Activated T-cell treated with anti-CD3 and anti-CD28 coated beads, Interleukin-2, amount 50 U/mL, for 24 hours (primary cell): Measurements from ENCODE around the gene VTI1A.
"Not testable (repeated sequence)": the region's sequence is repeated elsewhere in the genome, so short reads cannot be mapped to it uniquely, and the experiment has no call there.

Experiments
- DNase-seq: peaks from one replicate; pipeline ENCODE4 v3.0.0-alpha.2; 2020
- H3K27ac Mint-ChIP-seq: 2 replicates; pipeline ENCODE4 v1.8.0; 2020; ENCODE audit warnings: mild to moderate bottlenecking, mixed read lengths
- H3K27me3 Mint-ChIP-seq: 2 replicates; pipeline ENCODE4 v1.8.0; 2020; ENCODE audit warnings: mixed read lengths
- H3K36me3 Mint-ChIP-seq: 2 replicates; pipeline ENCODE4 v1.8.0; 2020; ENCODE audit warnings: low read depth, mixed read lengths
- H3K4me1 Mint-ChIP-seq: 2 replicates; pipeline ENCODE4 v1.8.0; 2020; ENCODE audit warnings: low read depth, mixed read lengths
- H3K4me3 Mint-ChIP-seq: 2 replicates; pipeline ENCODE4 v1.8.0; 2020; ENCODE audit warnings: mild to moderate bottlenecking, moderate library complexity, mixed read lengths
- H3K9me3 Mint-ChIP-seq: 2 replicates; pipeline ENCODE4 v1.8.0; 2020; ENCODE audit warnings: mixed read lengths

Gene VTI1A

DNA sequence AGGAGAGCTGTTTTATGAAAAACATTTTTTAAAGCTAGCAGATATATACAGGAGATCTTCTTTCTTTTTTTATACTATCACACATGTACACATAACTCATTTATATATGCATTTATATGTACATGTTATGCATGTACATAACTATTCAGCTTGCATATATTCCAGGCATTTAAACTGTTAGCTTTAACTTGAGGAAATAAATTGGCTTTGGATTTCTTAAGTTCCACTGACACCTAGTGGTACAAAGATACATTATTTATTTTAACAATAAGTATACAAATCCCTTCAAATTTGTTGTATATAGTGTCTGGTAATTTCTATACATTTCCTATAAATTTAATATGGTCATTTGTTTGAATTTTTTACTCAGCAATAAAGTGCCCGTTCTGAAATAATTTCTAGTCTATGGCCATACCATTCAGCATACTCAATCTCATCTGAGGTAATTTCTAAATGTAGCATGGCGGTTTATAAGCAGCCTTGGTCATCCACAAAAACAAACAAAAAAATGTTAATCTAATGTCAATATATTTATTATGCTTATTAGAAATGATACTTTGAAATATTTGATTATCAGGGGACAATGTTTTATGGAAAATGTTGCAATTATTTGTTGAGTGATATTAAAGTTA, 11.9 kb upstream of the VTI1A start:
- no peak for DNase-seq
- no peak overlapping the region for H3K4me3 Mint-ChIP-seq
- H3K36me3 Mint-ChIP-seq = peaks cover 83% of the 10 kb centered on the region
- H3K4me1 Mint-ChIP-seq = peaks cover 2% of the 10 kb centered on the region
- no peaks in the 10 kb centered on the region for H3K27me3 Mint-ChIP-seq
- H3K27ac Mint-ChIP-seq = no peak overlapping the region
- no peaks in the 10 kb centered on the region for H3K9me3 Mint-ChIP-seq

DNA sequence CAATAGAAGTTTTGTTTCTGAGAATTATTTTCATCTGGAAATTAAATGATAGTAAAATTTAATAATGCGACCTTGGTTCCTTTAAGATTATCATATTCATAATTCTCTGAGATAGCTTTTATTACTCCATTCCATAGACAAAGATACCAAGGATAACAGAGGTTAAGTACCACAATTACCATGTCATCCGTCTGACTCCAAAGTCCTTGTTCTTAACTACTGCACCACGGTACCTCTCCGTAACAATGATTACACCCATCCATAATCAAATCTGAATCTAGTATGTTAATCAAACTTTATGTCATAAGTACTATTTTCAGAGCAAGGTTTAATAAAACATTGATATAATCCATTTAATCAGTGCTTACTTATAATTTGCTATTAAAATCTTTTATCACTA, 8.7 kb upstream of the VTI1A start:
- no peak overlapping the region for H3K4me3 Mint-ChIP-seq
- H3K27ac Mint-ChIP-seq = no peak overlapping the region
- peaks cover 85% of the 10 kb centered on the region for H3K36me3 Mint-ChIP-seq

DNA sequence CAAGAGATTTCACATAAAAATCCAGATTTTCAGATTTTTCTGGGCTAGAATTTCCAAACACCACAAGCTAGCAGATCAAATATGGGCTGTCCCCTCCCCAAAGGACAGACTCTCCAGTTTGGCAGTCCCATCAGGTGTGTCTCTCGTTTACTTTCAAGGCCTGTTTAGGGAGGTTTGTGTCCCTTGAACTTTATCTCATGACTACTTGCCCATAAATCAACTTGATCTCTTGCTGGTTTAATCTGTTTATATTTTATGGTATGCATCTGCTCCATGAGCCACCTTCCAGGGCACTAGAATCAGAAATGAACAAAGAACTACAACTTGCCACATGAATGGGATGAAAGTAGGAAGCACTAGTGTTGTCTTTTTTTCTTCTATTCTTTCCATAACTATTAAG, 5.5 kb upstream of the VTI1A start:
- H3K4me3 Mint-ChIP-seq = no peak overlapping the region
- peaks cover 50% of the 10 kb centered on the region for H3K4me1 Mint-ChIP-seq
- no peaks in the 10 kb centered on the region for H3K9me3 Mint-ChIP-seq
- H3K36me3 Mint-ChIP-seq = peaks cover 89% of the 10 kb centered on the region
- H3K27ac Mint-ChIP-seq = peak overlapping the region; percentile 72
- no peak for DNase-seq
- no peaks in the 10 kb centered on the region for H3K27me3 Mint-ChIP-seq

More for the DNA sequence above, 8.7 kb upstream of the VTI1A start:
- H3K27me3 Mint-ChIP-seq = no peaks in the 10 kb centered on the region
- H3K9me3 Mint-ChIP-seq = no peaks in the 10 kb centered on the region
- DNase-seq = no peak
- peaks cover 23% of the 10 kb centered on the region for H3K4me1 Mint-ChIP-seq

DNA sequence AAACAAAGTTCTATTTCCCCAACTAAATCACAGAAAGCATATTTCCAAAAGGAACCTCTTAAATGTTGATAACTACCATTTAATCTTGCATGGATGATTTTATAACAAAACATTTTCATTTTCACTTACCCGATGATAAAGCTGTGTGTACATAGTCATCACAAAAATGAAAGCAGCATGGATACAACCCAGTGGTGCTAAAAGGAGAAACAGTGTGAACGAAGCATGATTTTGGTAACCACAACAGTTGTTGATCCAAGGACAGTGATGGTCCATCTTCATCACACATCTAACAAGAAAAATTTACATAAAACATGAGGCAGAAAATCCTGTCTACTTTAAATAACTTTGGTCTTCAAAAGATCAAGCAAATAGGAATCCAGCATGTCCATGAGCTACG, 5.0 kb upstream of the VTI1A start:
- H3K27ac Mint-ChIP-seq = peak overlapping the region; percentile 72
- H3K9me3 Mint-ChIP-seq = no peaks in the 10 kb centered on the region
- H3K36me3 Mint-ChIP-seq = peaks cover 89% of the 10 kb centered on the region
- no peak overlapping the region for H3K4me3 Mint-ChIP-seq
- peaks cover 50% of the 10 kb centered on the region for H3K4me1 Mint-ChIP-seq
- DNase-seq = no peak
- no peaks in the 10 kb centered on the region for H3K27me3 Mint-ChIP-seq

DNA sequence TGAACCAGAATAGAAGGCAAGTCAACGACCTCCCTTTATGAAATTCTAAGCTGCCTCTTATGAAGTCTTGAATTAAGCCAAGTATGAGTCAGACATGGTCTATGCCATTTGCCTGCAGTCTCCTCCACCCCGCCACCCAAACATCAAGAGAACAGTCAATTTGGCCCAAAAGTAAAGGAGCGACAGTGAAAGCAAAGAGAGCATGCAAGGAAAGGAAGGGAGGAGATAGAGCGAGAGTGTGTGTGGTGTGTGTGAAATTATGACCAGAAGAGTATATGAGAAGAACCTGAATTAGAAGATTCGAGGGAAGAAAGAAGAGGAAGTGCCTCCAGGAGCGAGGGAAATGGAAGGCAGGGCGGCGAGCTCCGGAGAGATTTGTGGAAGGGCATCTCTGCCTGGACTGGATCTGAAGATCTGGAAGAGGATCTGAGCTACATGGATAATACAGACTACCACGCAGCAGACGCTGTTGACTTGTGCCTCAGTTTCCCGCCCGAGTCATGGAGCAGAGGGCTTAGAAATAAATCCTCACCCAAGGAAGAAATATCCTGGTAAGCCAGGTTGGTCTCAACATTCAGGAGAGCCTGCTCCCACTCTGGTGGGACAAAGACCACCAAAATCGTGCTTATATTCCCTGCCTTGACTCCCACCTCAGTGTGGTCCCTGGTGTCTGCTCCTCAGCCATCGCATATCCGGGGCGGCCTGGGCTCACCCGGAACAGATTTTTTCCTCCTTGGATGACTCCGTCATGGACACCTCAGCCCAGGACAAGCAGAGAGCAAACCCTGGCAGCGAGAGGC, 760 bp upstream of the VTI1A start:
- peaks cover 63% of the 10 kb centered on the region for H3K4me1 Mint-ChIP-seq
- no peaks in the 10 kb centered on the region for H3K9me3 Mint-ChIP-seq
- no peak for DNase-seq
- H3K36me3 Mint-ChIP-seq = peaks cover 86% of the 10 kb centered on the region
- H3K27ac Mint-ChIP-seq = peak overlapping the region; percentile 94
- H3K27me3 Mint-ChIP-seq = no peaks in the 10 kb centered on the region
- H3K4me3 Mint-ChIP-seq = peak overlapping the region; percentile 87

DNA sequence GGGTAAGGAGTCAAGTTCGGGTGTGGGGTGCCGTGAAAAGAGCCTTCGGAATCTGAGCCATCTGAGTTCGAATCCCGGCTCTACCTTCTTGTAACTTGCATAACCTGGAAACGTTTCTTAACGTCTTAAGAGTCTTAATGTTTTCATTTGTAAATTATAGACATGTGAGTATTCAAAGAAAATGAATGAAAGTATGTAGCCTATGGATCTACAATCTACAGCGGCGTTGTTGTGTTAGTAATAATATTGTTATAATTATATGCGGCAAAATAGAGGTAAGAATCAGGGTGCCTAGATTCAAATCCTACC, 559 bp downstream of the VTI1A start:
- Mint-ChIP-seq H3K36me3 (peaks cover 76% of the 10 kb centered on the region), H3K4me3 (peak overlapping the region; percentile 87), H3K9me3 (no peaks in the 10 kb centered on the region), H3K4me1 (peaks cover 54% of the 10 kb centered on the region), H3K27ac (peak overlapping the region; percentile 94), H3K27me3 (no peaks in the 10 kb centered on the region)
- DNase-seq = no peak

DNA sequence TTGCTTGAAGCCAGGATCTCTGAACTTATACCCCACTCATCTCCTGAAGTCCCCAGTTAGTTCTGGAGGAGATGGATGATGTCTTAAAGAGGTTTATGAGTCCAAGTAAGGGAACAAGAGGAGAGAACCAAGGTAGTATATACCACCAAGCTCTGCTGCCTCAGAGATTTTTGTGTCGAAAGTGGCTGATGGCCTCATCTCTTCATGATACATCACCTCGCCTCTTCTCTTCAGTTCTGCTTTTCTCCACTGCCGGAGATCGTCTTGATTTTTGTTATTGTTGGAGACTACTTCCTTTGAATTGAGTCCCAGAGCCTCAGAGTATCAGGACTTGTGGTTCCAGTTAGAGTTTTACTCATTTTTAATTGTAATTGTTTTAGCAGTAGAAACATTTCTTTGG, 1.9 kb downstream of the VTI1A start:
- Mint-ChIP-seq H3K36me3 (peaks cover 68% of the 10 kb centered on the region), H3K4me1 (peaks cover 50% of the 10 kb centered on the region), H3K9me3 (no peaks in the 10 kb centered on the region), H3K4me3 (peak overlapping the region; percentile 87), H3K27ac (peak overlapping the region; percentile 16), H3K27me3 (no peaks in the 10 kb centered on the region)
- DNase-seq = no peak

DNA sequence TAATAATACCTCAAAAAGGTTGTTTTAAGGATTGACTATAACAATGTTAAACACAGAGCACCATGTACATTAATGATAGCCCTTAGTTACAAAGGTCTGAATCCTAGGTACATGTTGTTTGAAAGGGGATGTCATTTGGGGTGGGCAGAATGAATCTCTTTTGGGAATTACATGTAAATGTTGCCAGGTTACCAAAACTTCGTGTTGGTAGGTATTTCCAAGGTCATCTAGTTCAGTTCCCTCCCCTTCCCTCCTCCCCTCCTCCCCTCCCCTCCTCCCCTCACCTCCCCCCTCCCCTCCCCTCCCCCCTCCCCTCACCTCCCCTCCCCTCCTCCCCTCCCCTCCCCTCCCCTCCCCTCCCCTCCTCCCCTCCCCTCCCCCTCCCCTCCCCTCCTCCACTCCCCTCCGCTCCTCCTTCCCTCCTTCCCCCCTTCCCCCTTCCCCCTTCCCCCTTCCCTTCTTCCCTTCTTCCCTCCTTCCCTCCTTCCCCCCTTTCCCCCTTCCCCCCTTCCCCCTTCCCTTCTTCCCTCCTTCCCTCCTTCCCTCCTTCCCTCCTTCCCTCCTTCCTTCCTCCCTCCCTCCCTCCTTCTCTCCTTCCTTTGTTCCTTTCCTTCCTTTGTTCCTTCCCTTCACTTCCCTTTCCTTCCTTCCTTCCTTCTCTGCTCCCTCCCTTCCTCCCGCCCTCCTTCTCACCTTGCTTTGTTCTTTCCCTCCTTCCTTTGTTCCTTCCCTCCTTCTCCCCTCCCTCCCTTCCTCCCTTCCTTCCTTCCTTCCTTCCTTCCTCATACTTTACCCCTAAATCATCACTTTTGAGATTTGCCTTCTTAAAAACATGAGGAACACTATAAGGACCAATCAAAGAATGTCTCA, 8.1 kb downstream of the VTI1A start:
- DNase-seq = no peak
- H3K9me3 Mint-ChIP-seq = no peaks in the 10 kb centered on the region
- H3K27ac Mint-ChIP-seq = peak overlapping the region; percentile 89
- no peaks in the 10 kb centered on the region for H3K27me3 Mint-ChIP-seq
- peaks cover 27% of the 10 kb centered on the region for H3K36me3 Mint-ChIP-seq
- peaks cover 39% of the 10 kb centered on the region for H3K4me1 Mint-ChIP-seq
- H3K4me3 Mint-ChIP-seq = no peak overlapping the region

DNA sequence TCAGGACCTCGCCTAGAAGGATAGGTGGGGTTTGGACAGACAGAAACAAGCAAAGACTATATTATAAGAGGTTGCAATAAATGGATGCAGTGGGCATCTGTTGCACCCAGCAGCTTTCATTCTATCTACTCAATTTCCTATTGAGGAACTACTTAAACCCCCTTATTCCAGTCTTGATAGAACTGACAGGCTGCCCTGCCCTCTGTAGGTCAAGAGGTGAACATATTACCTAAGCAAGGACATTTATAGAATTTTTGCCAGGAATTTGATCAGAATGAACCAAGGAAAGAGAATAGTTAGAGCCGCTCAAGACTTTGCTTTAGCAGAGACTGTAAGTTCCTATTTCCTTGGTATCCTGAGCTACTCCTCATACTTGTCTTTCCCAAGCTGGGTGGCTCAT, 9.5 kb downstream of the VTI1A start:
- H3K9me3 Mint-ChIP-seq = no peaks in the 10 kb centered on the region
- DNase-seq = no peak
- H3K36me3 Mint-ChIP-seq = peaks cover 25% of the 10 kb centered on the region
- peak overlapping the region; percentile 89 for H3K27ac Mint-ChIP-seq
- H3K4me3 Mint-ChIP-seq = no peak overlapping the region
- H3K4me1 Mint-ChIP-seq = peaks cover 39% of the 10 kb centered on the region
- no peaks in the 10 kb centered on the region for H3K27me3 Mint-ChIP-seq

DNA sequence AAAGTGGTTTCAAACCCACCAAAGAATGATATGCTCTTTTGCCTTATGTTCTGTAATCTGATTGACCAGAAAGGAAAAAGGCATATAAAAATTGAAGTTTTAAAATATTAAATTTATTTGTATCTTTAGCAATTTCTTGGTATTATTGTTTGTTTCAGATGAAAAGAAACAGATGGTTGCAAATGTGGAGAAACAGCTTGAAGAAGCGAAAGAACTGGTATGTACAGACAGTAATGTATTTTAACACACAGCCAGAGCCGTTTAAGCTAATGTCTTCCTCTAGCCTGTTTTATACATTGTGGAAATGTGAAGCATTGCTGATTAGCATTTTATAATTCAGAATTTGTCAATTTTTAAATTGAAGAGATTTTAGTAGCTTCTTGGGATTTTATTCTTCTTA, 13.4 kb downstream of the VTI1A start:
- H3K9me3 Mint-ChIP-seq = peaks cover 5% of the 10 kb centered on the region
- no peaks in the 10 kb centered on the region for H3K27me3 Mint-ChIP-seq
- no peak overlapping the region for H3K4me3 Mint-ChIP-seq
- peak overlapping the region; percentile 95 for H3K27ac Mint-ChIP-seq
- H3K4me1 Mint-ChIP-seq = peaks cover 37% of the 10 kb centered on the region
- DNase-seq = no peak
- peaks cover 53% of the 10 kb centered on the region for H3K36me3 Mint-ChIP-seq

DNA sequence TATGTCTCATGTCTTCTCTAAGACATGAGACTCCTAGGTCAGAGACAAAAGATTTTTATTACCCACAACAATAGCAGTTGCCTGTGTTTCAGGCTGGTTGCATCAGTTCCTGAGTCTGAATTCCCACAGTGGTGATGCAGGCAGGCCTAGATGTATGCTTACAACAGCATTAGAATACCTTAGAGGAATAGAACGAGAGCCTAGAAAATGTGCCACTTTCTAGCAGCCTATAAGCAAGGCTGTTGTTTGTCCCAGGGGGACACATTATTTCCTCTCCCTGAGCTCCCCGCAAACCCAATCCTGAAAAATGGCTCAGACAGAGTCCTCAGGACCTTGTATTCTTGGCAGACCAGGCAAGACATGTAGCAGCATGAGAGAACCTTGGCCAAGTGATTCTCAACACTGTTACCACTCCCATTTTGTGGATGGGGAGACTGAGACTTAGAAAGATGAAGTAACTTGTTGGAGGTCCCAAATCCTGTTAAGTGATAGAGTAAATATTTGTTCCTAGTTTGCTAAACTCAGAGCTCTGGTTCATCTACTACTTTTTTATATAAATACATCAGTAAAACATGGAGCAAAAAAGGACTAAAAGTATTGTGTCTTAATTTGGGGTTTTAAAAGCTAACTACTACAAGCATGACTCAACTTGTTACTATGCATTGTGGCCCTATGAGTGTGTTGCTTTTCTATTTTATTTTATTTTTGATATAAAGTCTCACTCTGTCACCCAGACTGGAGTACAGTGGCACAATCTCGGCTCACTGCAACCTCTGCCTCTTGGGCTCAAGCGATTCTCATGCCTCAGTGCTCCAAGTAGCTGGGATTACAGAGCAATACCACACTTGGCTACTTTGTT, 14.2 kb downstream of the VTI1A start:
- DNase-seq = no peak
- H3K4me1 Mint-ChIP-seq = peaks cover 34% of the 10 kb centered on the region
- H3K4me3 Mint-ChIP-seq = no peak overlapping the region
- peaks cover 60% of the 10 kb centered on the region for H3K36me3 Mint-ChIP-seq
- no peaks in the 10 kb centered on the region for H3K27me3 Mint-ChIP-seq
- peak overlapping the region; percentile 95 for H3K27ac Mint-ChIP-seq
- H3K9me3 Mint-ChIP-seq = peaks cover 5% of the 10 kb centered on the region

DNA sequence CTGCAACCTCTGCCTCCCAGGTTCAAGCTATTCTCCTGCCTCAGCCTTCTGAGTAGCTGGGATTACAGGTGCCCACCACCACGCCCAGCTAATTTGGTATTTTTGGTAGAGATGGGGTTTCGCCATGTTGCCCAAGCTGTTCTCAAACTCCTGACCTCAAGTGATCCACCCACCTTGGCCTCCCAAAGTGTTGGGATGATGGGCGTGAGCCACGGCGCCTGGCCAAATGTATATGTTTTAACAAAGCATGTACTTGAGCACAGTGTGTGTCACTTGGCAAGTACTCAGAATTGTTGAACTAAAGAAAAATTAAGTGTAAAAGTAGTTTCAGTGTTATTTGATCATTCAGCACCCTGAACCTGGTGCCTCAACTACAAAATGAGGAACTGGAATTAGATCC, 17.1 kb downstream of the VTI1A start:
- not testable (repeated sequence) for DNase-seq, H3K27ac Mint-ChIP-seq, H3K9me3 Mint-ChIP-seq

DNA sequence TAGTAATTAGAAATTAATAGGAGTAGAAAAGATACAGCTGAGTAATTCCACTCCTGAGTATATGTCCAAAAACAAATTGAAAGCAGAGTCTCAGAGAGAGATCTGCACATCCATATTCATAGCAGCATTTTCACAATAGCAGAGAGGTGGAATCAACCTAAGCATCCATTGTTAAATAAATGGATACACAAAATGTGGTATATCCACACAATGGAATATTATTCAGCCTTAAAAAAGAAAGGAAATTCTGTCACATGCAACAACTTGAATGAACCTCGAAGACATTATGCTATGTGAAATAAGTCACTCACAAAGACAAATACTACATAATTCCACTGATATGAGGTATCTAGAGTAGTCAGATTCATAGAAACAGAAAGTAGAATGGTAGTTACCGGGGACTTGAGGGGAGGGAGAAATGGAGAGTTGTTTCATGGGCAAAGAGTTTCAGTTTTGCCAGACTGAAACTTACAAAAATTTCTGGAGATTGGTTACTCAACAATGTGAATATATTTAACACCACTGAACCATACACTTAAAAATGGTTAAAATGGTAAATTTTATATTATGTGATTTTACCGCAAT, 18.4 kb downstream of the VTI1A start:
- H3K4me3 Mint-ChIP-seq = no peak overlapping the region

More for the DNA sequence above, 17.1 kb downstream of the VTI1A start:
- Mint-ChIP-seq H3K4me1 (peaks cover 30% of the 10 kb centered on the region), H3K36me3 (peaks cover 66% of the 10 kb centered on the region)
- not testable (repeated sequence) for H3K27me3 Mint-ChIP-seq, H3K4me3 Mint-ChIP-seq

DNA sequence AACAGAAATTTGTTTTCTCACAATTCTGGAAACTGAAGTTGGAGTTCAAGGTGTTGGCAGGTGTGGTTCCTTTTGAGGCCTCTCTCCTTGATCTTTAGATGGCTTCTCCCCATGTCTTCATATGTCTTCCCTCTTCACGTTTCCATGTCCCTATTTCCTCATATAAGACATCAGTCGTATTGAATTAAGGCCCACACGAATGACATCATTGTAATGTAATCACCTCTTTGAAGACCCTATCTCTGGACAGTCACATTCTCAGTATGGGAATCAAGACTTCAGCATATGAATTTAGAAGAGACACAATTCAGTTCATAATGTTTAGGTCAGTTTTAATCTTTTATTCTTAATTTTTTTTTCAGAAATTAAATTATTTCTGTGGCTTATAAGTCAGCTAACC, 19.8 kb downstream of the VTI1A start:
- Mint-ChIP-seq H3K4me1 (peaks cover 18% of the 10 kb centered on the region), H3K27me3 (no peaks in the 10 kb centered on the region), H3K27ac (no peak overlapping the region), H3K4me3 (no peak overlapping the region), H3K9me3 (peaks cover 5% of the 10 kb centered on the region), H3K36me3 (peaks cover 64% of the 10 kb centered on the region)
- no peak for DNase-seq

More for the DNA sequence above, 18.4 kb downstream of the VTI1A start:
- Mint-ChIP-seq H3K27me3 (no peaks in the 10 kb centered on the region), H3K4me1 (peaks cover 25% of the 10 kb centered on the region), H3K9me3 (peaks cover 5% of the 10 kb centered on the region), H3K27ac (peak overlapping the region; percentile 28), H3K36me3 (peaks cover 72% of the 10 kb centered on the region)
- no peak for DNase-seq
